Measurements from ENCODE around the gene DNER.

DNER gene

DNA sequence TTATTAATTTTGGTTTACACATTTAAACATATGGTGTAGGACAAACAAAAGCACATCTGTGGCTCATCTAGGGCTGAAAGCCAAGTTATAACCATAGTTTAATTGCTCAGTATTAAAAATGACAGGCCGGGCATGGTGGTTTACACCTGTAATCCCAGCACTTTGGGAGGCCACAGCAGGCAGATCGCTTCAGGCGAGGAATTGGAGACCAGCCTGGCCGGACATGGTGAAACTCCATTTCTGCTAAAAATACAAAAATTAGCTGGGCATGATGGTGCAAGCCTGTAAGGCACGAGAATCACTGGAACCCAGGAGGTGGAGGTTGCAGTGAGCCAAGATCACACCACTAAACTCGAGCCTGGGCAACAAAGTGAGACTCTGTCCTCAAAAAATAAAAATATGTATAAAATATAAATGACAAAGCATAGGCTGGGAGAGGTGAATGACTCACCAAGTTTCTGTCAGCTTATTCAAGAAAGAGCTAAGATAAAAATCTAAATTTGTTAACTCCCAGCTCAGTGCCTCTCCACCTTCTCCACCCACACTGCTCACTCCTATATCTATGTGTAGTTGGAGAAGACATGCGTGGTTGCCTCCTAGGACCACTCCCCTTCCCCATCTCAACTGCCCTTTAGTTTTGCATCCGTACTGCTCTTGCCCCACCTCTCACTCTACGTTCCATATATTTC, 364.1 kb downstream of the DNER start:
- Histone ChIP-seq H4K20me1 (ENCODE audit: insufficient read depth, low read length) (no peaks in the 10 kb centered on the region), H3K36me3 (ENCODE audit: insufficient read depth, low read length) (no peaks in the 10 kb centered on the region), H3K27ac (ENCODE audit: low read depth, low read length, poor library complexity, severe bottlenecking) (no peak overlapping the region), H3K27me3 (ENCODE audit: insufficient read depth, low read length) (no peaks in the 10 kb centered on the region), H3K9me3 (ENCODE audit: low read length) (no peaks in the 10 kb centered on the region), H3K4me1 (ENCODE audit: insufficient read depth, low read length, severe bottlenecking) (no peaks in the 10 kb centered on the region), H3K9ac (ENCODE audit: low read length) (no peak overlapping the region), H3K4me2 (ENCODE audit: low read length) (no peak overlapping the region), H3F3A (ENCODE audit: insufficient read depth, low read length) (no peaks in the 10 kb centered on the region), H3K9me2 (ENCODE audit: low read depth, low read length) (no peaks in the 10 kb centered on the region), H3K79me2 (ENCODE audit: insufficient read depth, low read length) (no peaks in the 10 kb centered on the region), H3K4me3 (ENCODE audit: low read depth, low read length, poor library complexity, severe bottlenecking) (no peak overlapping the region), H2AFZ (ENCODE audit: low read length) (no peak overlapping the region)
- TF ChIP-seq CTCF (IDR thresholded peaks at IDR 0.05; ENCODE audit: low read length): no peak
- no peak for TF ChIP-seq EZH2 (IDR thresholded peaks at IDR 0.05; ENCODE audit: borderline replicate concordance, low read length)

- H3K4me3 ChIP-seq (ENCODE audit: low read depth, low read length, poor library complexity, severe bottlenecking): no peak overlapping the region
- no peak overlapping the region for H3K4me2 ChIP-seq (ENCODE audit: low read length)
- H4K20me1 ChIP-seq (ENCODE audit: insufficient read depth, low read length): no peaks in the 10 kb centered on the region
- H3F3A ChIP-seq (ENCODE audit: insufficient read depth, low read length): no peaks in the 10 kb centered on the region
- no peak overlapping the region for H3K27ac ChIP-seq (ENCODE audit: low read depth, low read length, poor library complexity, severe bottlenecking)
- no peaks in the 10 kb centered on the region for H3K79me2 ChIP-seq (ENCODE audit: insufficient read depth, low read length)
- H3K27me3 ChIP-seq (ENCODE audit: insufficient read depth, low read length): no peaks in the 10 kb centered on the region
- H3K9me3 ChIP-seq (ENCODE audit: low read length): no peaks in the 10 kb centered on the region
- no peak overlapping the region for H3K9ac ChIP-seq (ENCODE audit: low read length)
- no peaks in the 10 kb centered on the region for H3K4me1 ChIP-seq (ENCODE audit: insufficient read depth, low read length, severe bottlenecking)
- no peak overlapping the region for H2AFZ ChIP-seq (ENCODE audit: low read length)
- TF ChIP-seq EZH2 (IDR thresholded peaks at IDR 0.05; ENCODE audit: borderline replicate concordance, low read length): no peak
- no peak for TF ChIP-seq CTCF (IDR thresholded peaks at IDR 0.05; ENCODE audit: low read length)
- H3K36me3 ChIP-seq (ENCODE audit: insufficient read depth, low read length): no peaks in the 10 kb centered on the region
- no peaks in the 10 kb centered on the region for H3K9me2 ChIP-seq (ENCODE audit: low read depth, low read length)
Observed at GRCh38 chr2:229348128-229348527, 366.2 kb downstream of the DNER start.

- Histone ChIP-seq H3K27ac (ENCODE audit: low read depth, low read length, poor library complexity, severe bottlenecking) (no peak overlapping the region), H3K9me3 (ENCODE audit: low read length) (no peaks in the 10 kb centered on the region), H3K4me1 (ENCODE audit: insufficient read depth, low read length, severe bottlenecking) (no peaks in the 10 kb centered on the region), H3K4me2 (ENCODE audit: low read length) (no peak overlapping the region), H3K79me2 (ENCODE audit: insufficient read depth, low read length) (no peaks in the 10 kb centered on the region), H3K4me3 (ENCODE audit: low read depth, low read length, poor library complexity, severe bottlenecking) (no peak overlapping the region), H3K27me3 (ENCODE audit: insufficient read depth, low read length) (no peaks in the 10 kb centered on the region), H2AFZ (ENCODE audit: low read length) (no peak overlapping the region), H3F3A (ENCODE audit: insufficient read depth, low read length) (no peaks in the 10 kb centered on the region), H4K20me1 (ENCODE audit: insufficient read depth, low read length) (no peaks in the 10 kb centered on the region), H3K9ac (ENCODE audit: low read length) (no peak overlapping the region), H3K36me3 (ENCODE audit: insufficient read depth, low read length) (no peaks in the 10 kb centered on the region), H3K9me2 (ENCODE audit: low read depth, low read length) (no peaks in the 10 kb centered on the region)
- no peak for TF ChIP-seq CTCF (IDR thresholded peaks at IDR 0.05; ENCODE audit: low read length)
- TF ChIP-seq EZH2 (IDR thresholded peaks at IDR 0.05; ENCODE audit: borderline replicate concordance, low read length): no peak
Observed at GRCh38 chr2:229346816-229347540, 367.4 kb downstream of the DNER start.
